Adrenal gland (tissue), 5 donors: ENCODE data around the gene PMEPA1.

Experiments
- POLR2A ChIP-seq, 2 donors: fragments of 450-650 bp; IDR thresholded peaks; one replicate each; pipeline ENCODE4 v1.6.1; 2017; ENCODE audit warnings: antibody characterized with exemption in 2 of 2, mild to moderate bottlenecking in 2 of 2, moderate library complexity in 1 of 2
- TF ChIP-seq, protein P1 (sequence below), 6 experiments: fragments of 450-650 bp in 4 of 6; fragments of 200-600 bp in 2 of 6; sonication (generic) in 1 of 6; IDR thresholded peaks; 1 replicate in 5 of 6; 2 replicates in 1 of 6; pipeline versions ENCODE4 v1.5.1 to v1.8.0; 2016 to 2021; ENCODE audit warnings: antibody characterized with exemption in 6 of 6, mild to moderate bottlenecking in 2 of 6, moderate library complexity in 1 of 6
- donor health status: DM: no; HTN: no; CAD: no.

DNA sequence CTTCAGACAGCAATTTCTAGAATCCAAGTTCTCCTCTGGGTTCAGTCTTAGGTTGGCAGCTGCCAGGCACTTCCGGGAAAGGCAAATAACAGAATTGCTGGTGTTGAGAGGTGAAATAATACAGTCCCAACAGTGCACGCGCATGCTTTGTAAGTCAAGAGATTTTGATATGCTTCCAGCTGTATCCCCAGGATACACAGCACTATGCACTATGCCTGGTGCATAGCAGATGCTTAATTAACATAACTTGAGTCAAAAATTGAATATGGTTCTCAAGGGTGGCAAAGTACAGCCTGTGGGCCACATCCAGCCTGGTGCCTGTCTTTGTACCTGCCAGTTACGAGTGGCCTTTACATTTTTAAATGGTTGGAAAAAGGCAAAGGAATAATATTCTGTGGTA lies 18.9 kb upstream of the PMEPA1 start:
- TF ChIP-seq, protein P1, sequence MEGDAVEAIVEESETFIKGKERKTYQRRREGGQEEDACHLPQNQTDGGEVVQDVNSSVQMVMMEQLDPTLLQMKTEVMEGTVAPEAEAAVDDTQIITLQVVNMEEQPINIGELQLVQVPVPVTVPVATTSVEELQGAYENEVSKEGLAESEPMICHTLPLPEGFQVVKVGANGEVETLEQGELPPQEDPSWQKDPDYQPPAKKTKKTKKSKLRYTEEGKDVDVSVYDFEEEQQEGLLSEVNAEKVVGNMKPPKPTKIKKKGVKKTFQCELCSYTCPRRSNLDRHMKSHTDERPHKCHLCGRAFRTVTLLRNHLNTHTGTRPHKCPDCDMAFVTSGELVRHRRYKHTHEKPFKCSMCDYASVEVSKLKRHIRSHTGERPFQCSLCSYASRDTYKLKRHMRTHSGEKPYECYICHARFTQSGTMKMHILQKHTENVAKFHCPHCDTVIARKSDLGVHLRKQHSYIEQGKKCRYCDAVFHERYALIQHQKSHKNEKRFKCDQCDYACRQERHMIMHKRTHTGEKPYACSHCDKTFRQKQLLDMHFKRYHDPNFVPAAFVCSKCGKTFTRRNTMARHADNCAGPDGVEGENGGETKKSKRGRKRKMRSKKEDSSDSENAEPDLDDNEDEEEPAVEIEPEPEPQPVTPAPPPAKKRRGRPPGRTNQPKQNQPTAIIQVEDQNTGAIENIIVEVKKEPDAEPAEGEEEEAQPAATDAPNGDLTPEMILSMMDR (IDR thresholded peaks at IDR 0.05): no peak
- no peak for TF ChIP-seq POLR2A (IDR thresholded peaks at IDR 0.05)
